Activated naive CD4-positive, alpha-beta T cell treated with anti-CD3 and anti-CD28 coated beads for 36 hours (primary cell): ENCODE measurements around the gene FREM2. TPM values are rescaled to one million over a fixed set of nuclear protein-coding genes. Genes with fewer than 3 reads are reported as not detected.

Source experiments
- CTCF ChIA-PET: fragments of 350-600 bp; sonication (Branson Sonifier 250); formaldehyde crosslinking; loops from one replicate; lab custom pipeline; 2021; ENCODE audit warnings: antibody characterized with exemption; lab: Charles Lee
- DNase-seq: peaks from one replicate; pipeline ENCODE4 v3.0.0-alpha.2; 2020
- H3K27ac Mint-ChIP-seq: one replicate; pipeline ENCODE4 v1.8.0; 2021; ENCODE audit warnings: mild to moderate bottlenecking, mixed read lengths
- H3K27me3 Mint-ChIP-seq: one replicate; pipeline ENCODE4 v1.8.0; 2021; ENCODE audit warnings: low read depth, mixed read lengths
- H3K36me3 Mint-ChIP-seq: one replicate; pipeline ENCODE4 v1.8.0; 2021; ENCODE audit warnings: low read depth, mixed read lengths
- H3K4me1 Mint-ChIP-seq: one replicate; pipeline ENCODE4 v1.8.0; 2021; ENCODE audit warnings: low read depth, mixed read lengths
- H3K4me3 Mint-ChIP-seq: one replicate; pipeline ENCODE4 v1.8.0; 2021; ENCODE audit warnings: mild to moderate bottlenecking, moderate library complexity, mixed read lengths
- H3K9me3 Mint-ChIP-seq: one replicate; pipeline ENCODE4 v1.8.0; 2021; ENCODE audit warnings: mixed read lengths
- intact Hi-C: fragments of 100-400 bp; cut with micrococcal nuclease; formaldehyde crosslinking; loops from one replicate; pipeline ENCODE4 v1.15.1; 2023
- total RNA-seq, 2 experiments: library from RNA; stranded (reverse); gene quantifications; one replicate each; pipeline ENCODE4 v1.2.3, GENCODE V29; 2021

Gene FREM2
- total RNA-seq, 2 experiments from 2014 or later = not detected

GRCh38 chr13:38821770-38822551 lies 135.1 kb downstream of the FREM2 start:
- no peaks in the 10 kb centered on the region for H3K36me3 Mint-ChIP-seq
- no peaks in the 10 kb centered on the region for H3K9me3 Mint-ChIP-seq
- H3K4me1 Mint-ChIP-seq = no peaks in the 10 kb centered on the region
- H3K4me3 Mint-ChIP-seq = no peak overlapping the region
- H3K27ac Mint-ChIP-seq = no peak overlapping the region
- intact Hi-C loops = no loop called here
- CTCF ChIA-PET = interaction anchor here (0.6 to 0.7 kb wide), 2 partner anchors 325 to 794 kb away, joined by 3 read pairs; no protein-coding TSS in a partner anchor
- DNase-seq = no peak
- peaks cover 4% of the 10 kb centered on the region for H3K27me3 Mint-ChIP-seq

DNA sequence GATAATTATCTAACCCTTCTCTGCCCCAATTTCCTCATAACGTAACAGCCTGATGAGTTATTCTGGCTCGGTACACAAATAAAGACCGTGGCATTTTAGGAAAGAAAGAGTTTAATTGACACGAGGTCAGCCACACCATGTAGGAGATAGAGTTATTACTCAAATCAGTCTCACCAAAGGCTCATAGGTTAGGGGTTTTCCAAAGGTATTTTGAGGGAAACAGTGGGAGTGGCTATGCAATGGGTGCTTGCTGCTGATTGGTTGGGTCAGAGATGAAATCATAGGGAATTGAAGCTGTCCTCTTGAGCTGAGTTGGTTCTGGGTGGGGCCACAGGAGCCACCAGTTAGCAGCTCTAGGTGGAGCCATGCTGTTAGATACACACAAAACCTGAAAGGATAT lies 137.5 kb downstream of the FREM2 start:
- DNase-seq = peak; percentile 15

GRCh38 chr13:38826182-38826813 lies 139.4 kb downstream of the FREM2 start:
- H3K27me3 Mint-ChIP-seq = peaks cover 4% of the 10 kb centered on the region
- H3K4me3 Mint-ChIP-seq = no peak overlapping the region
- no peak overlapping the region for H3K27ac Mint-ChIP-seq
- H3K9me3 Mint-ChIP-seq = no peaks in the 10 kb centered on the region
- CTCF ChIA-PET = no interaction called here
- H3K4me1 Mint-ChIP-seq = no peaks in the 10 kb centered on the region
- H3K36me3 Mint-ChIP-seq = no peaks in the 10 kb centered on the region
- no peak for DNase-seq
- intact Hi-C loops = no loop called here

More for the DNA sequence above, 137.5 kb downstream of the FREM2 start:
- Mint-ChIP-seq H3K4me3 (no peak overlapping the region), H3K27me3 (peaks cover 4% of the 10 kb centered on the region), H3K9me3 (no peaks in the 10 kb centered on the region), H3K36me3 (no peaks in the 10 kb centered on the region), H3K27ac (no peak overlapping the region), H3K4me1 (no peaks in the 10 kb centered on the region)
- CTCF ChIA-PET = no interaction called here
- intact Hi-C loops = no loop called here

GRCh38 chr13:38830442-38831045 lies 143.7 kb downstream of the FREM2 start:
- Mint-ChIP-seq H3K27me3 (no peaks in the 10 kb centered on the region), H3K36me3 (no peaks in the 10 kb centered on the region), H3K27ac (no peak overlapping the region), H3K9me3 (no peaks in the 10 kb centered on the region), H3K4me3 (no peak overlapping the region), H3K4me1 (no peaks in the 10 kb centered on the region)
- intact Hi-C loops = no loop called here
- no peak for DNase-seq
- CTCF ChIA-PET = no interaction called here

DNA sequence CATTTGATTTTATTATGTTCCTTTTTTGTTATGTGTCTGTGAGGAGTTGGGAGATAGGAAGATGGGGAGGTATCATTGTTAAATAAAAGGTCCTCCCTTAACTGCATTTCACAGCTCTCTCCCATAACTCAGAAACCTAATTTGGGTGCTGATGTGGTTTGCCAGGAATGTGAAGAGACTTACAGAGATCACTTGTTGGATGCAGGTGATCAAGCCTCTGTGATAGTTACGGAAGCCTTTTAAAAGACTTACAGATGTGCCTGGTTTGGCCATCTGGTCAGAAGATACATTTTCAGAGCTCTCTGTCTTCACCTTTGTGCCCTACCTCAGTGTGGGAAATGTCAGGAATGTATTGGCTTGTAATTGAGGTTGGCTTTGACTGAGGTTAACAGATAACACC lies 157.7 kb downstream of the FREM2 start:
- no peak overlapping the region for H3K27ac Mint-ChIP-seq
- H3K4me3 Mint-ChIP-seq = no peak overlapping the region
- DNase-seq = no peak
- CTCF ChIA-PET = no interaction called here
- H3K27me3 Mint-ChIP-seq = peaks cover 12% of the 10 kb centered on the region
- no peaks in the 10 kb centered on the region for H3K9me3 Mint-ChIP-seq
- no peaks in the 10 kb centered on the region for H3K36me3 Mint-ChIP-seq
- no peaks in the 10 kb centered on the region for H3K4me1 Mint-ChIP-seq
- intact Hi-C loops = no loop called here

GRCh38 chr13:38848360-38848759 lies 161.5 kb downstream of the FREM2 start:
- no peaks in the 10 kb centered on the region for H3K36me3 Mint-ChIP-seq
- H3K9me3 Mint-ChIP-seq = no peaks in the 10 kb centered on the region
- no peak overlapping the region for H3K27ac Mint-ChIP-seq
- DNase-seq = no peak
- CTCF ChIA-PET = interaction anchor here (0.7 to 1.5 kb wide), 2 partner anchors 14 to 65 kb away, joined by 4 read pairs; no protein-coding TSS in a partner anchor
- H3K4me1 Mint-ChIP-seq = no peaks in the 10 kb centered on the region
- intact Hi-C loops = no loop called here
- no peak overlapping the region for H3K4me3 Mint-ChIP-seq
- H3K27me3 Mint-ChIP-seq = peaks cover 7% of the 10 kb centered on the region

GRCh38 chr13:38849315-38849714 lies 162.4 kb downstream of the FREM2 start:
- H3K27ac Mint-ChIP-seq = no peak overlapping the region
- CTCF ChIA-PET = interaction anchor here (0.7 to 1.5 kb wide), 2 partner anchors 13 to 64 kb away, joined by 4 read pairs; no protein-coding TSS in a partner anchor
- no peaks in the 10 kb centered on the region for H3K36me3 Mint-ChIP-seq
- no peak for DNase-seq
- no peaks in the 10 kb centered on the region for H3K9me3 Mint-ChIP-seq
- H3K4me1 Mint-ChIP-seq = no peaks in the 10 kb centered on the region
- no peak overlapping the region for H3K4me3 Mint-ChIP-seq
- intact Hi-C loops = no loop called here
- peaks cover 7% of the 10 kb centered on the region for H3K27me3 Mint-ChIP-seq

DNA sequence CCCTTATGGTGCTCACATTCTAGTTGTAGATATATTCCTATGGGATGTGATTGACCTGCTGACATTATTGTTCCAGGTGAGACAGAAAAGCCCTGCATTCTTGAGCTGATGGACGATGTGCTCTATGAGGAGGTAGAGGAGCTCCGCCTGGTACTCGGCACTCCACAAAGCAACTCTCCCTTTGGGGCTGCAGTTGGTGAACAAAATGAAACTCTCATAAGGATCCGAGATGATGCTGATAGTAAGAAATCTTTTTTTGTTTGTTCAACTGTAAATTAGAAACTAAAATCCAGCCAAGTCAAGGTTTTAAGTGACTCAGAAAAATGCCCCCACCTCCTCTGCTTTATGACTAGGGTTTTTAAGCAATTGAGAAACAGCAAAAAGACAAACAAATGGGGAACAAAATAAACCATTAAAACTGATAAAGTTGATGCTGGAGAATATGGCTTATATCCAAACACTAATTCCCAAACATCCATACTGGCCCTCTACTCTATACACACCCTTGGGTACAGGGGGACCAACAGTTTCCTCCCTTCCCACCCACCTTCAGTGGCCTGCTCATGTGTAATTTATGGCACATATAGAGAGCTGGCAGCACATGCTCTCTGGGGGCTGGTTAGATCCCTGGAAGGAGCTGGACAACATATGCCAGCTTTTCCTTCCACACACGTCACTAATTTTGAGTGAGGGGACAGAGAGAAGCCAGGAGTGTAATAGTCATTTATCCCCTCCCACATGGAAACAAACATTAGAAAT lies 164.2 kb downstream of the FREM2 start:
- CTCF ChIA-PET = no interaction called here
- H3K4me1 Mint-ChIP-seq = no peaks in the 10 kb centered on the region
- DNase-seq = no peak
- H3K4me3 Mint-ChIP-seq = no peak overlapping the region
- no peaks in the 10 kb centered on the region for H3K36me3 Mint-ChIP-seq
- H3K27me3 Mint-ChIP-seq = peaks cover 7% of the 10 kb centered on the region
- intact Hi-C loops = no loop called here
- no peak overlapping the region for H3K27ac Mint-ChIP-seq
- no peaks in the 10 kb centered on the region for H3K9me3 Mint-ChIP-seq

DNA sequence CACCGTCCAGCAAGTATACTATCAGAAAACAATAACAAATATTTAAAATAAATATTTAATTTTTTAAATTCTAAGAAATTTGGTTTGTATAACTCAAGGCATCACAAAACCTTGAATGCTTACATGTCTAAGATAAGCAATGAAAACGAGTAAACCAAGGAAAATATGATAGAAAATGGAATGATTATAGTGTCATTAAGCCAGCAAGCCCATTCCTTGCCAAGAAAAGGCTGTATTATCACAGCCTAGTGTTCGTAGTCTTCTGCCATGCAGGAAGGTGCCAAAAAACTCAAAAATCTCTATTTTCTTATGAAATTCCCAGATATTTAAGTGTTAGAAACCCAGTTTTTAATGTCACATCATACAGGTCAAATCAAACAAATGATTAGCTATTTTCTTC lies 167.3 kb downstream of the FREM2 start:
- intact Hi-C loops = no loop called here
- Mint-ChIP-seq H3K27me3 (peaks cover 6% of the 10 kb centered on the region), H3K27ac (no peak overlapping the region), H3K4me3 (no peak overlapping the region), H3K9me3 (no peaks in the 10 kb centered on the region), H3K36me3 (no peaks in the 10 kb centered on the region), H3K4me1 (no peaks in the 10 kb centered on the region)
- CTCF ChIA-PET = no interaction called here
- DNase-seq = no peak

DNA sequence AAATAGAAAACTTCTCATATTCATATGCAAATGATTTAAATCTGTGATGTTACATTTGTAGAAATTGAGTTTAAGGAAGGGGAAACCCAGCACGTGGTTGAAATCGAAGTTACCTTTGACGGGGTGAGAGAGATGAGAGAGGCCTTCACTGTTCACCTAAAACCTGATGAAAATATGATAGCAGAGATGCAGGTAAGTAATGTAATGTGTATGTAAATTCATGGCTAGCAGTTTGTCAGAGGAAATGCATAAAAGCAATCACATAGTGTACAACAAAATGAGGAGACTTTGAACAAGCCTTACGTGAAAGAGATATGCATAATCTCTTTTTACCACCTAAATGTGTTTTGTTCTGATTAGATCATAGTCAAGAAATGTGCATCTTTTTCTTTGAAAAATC lies 169.2 kb downstream of the FREM2 start:
- intact Hi-C loops = no loop called here
- Mint-ChIP-seq H3K9me3 (no peaks in the 10 kb centered on the region), H3K4me3 (no peak overlapping the region), H3K27me3 (peaks cover 3% of the 10 kb centered on the region), H3K36me3 (no peaks in the 10 kb centered on the region), H3K4me1 (no peaks in the 10 kb centered on the region), H3K27ac (no peak overlapping the region)
- DNase-seq = no peak
- CTCF ChIA-PET = no interaction called here

- Mint-ChIP-seq H3K4me1 (no peaks in the 10 kb centered on the region), H3K27me3 (peaks cover 9% of the 10 kb centered on the region), H3K4me3 (no peak overlapping the region), H3K9me3 (no peaks in the 10 kb centered on the region), H3K27ac (no peak overlapping the region), H3K36me3 (no peaks in the 10 kb centered on the region)
- CTCF ChIA-PET = interaction anchor here (1.0 kb wide), 1 partner anchor 14 kb away, joined by 4 read pairs; no protein-coding TSS in a partner anchor
- intact Hi-C loops = no loop called here
- no peak for DNase-seq
These were observed 175.6 kb downstream of the FREM2 start for GRCh38 chr13:38862443-38862842.

DNA sequence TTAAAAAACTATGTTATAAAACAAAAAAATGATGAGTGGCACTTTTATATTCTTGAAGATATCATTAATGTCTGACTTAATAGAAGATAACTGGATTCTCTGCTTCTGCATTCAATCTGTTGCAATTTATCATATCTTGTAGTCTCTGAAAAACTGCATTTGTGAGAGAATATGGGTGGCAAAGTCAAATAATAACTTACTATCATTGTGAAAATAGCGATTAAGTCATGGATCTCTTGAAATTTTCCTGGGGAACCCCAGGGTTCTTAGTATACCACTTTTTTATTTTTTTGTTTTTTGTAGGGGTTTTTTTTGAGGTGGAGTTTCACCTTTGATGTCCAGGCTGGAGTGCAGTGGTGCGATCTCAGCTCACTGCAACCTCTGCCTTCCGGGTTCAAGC lies 176.7 kb downstream of the FREM2 start:
- no peak overlapping the region for H3K4me3 Mint-ChIP-seq
- no peak for DNase-seq
- intact Hi-C loops = no loop called here
- H3K9me3 Mint-ChIP-seq = no peaks in the 10 kb centered on the region
- no peak overlapping the region for H3K27ac Mint-ChIP-seq
- CTCF ChIA-PET = no interaction called here
- H3K27me3 Mint-ChIP-seq = peaks cover 9% of the 10 kb centered on the region
- no peaks in the 10 kb centered on the region for H3K36me3 Mint-ChIP-seq
- no peaks in the 10 kb centered on the region for H3K4me1 Mint-ChIP-seq
